Neural progenitor cell (in vitro differentiated cells): ENCODE measurements around the gene TSTD2.

ENCODE experiments used
- CTCF ChIP-seq: fragments of 200-600 bp; sonication (generic); IDR thresholded peaks from 2 replicates; pipeline ENCODE4 v1.5.1; 2017; ENCODE audit warnings: antibody characterized with exemption, mild to moderate bottlenecking
- EZH2 ChIP-seq: fragments of 200-600 bp; sonication (generic); IDR thresholded peaks from 2 replicates; pipeline ENCODE4 v1.6.1; 2017; ENCODE audit warnings: antibody characterized with exemption, mild to moderate bottlenecking, moderate library complexity
- EZH2phosphoT487 ChIP-seq: fragments of 200-600 bp; sonication (generic); IDR thresholded peaks from 2 replicates; pipeline ENCODE4 v1.6.1; 2017; ENCODE audit warnings: antibody characterized with exemption

- TF ChIP-seq CTCF, result no peak
- no peak for TF ChIP-seq EZH2
- TF ChIP-seq EZH2phosphoT487, result no peak
These were observed 33.8 kb downstream of the TSTD2 start for GRCh38 chr9:97599314-97599846.
